Breast epithelium (tissue), 3 donors: ENCODE data around the gene ADIPOQ.

ENCODE experiments used
- CTCF ChIP-seq, 3 donors: fragments of 450-650 bp; IDR thresholded peaks; one replicate each; pipeline ENCODE4 v1.5.1; 2016 to 2017; ENCODE audit warnings: antibody characterized with exemption in 3 of 3, mild to moderate bottlenecking in 3 of 3, moderate library complexity in 3 of 3
- POLR2A ChIP-seq: fragments of 450-650 bp; IDR thresholded peaks from one replicate; pipeline ENCODE4 v1.6.1; 2016; ENCODE audit warnings: antibody characterized with exemption, mild to moderate bottlenecking, moderate library complexity
- POLR2AphosphoS5 ChIP-seq, 3 donors: sonication (generic); formaldehyde crosslinking; IDR thresholded peaks; one replicate each; pipeline ENCODE4 v1.6.1; 2017; ENCODE audit warnings: antibody characterized with exemption in 3 of 3

GRCh38 chr3:186841620-186842019, 890 bp upstream of the ADIPOQ start:
- TF ChIP-seq CTCF (IDR thresholded peaks at IDR 0.05) (no peak), POLR2A (no peak), POLR2AphosphoS5 (IDR thresholded peaks at IDR 0.05) (no peak)
